B cell (primary cell): ENCODE measurements around the gene CCND2. TPM values are rescaled to one million over a fixed set of nuclear protein-coding genes. Genes with fewer than 3 reads are reported as not detected.

Experiments used
- ATAC-seq: fragments of 200-7000 bp; cut with Tn5 transposase; one replicate; pipeline ENCODE4 v1.10.0; 2021; ENCODE audit warnings: low read depth, mild to moderate bottlenecking, moderate number of reproducible peaks, moderate library complexity
- CTCF ChIA-PET: fragments of 350-600 bp; sonication (Branson Sonifier 250); formaldehyde crosslinking; loops from one replicate; lab custom pipeline; 2021; ENCODE audit warnings: antibody characterized with exemption, inconsistent platforms; lab: Charles Lee
- POLR2A ChIA-PET: fragments of 350-600 bp; sonication (Branson Sonifier 250); formaldehyde crosslinking; loops from one replicate; lab custom pipeline; 2021; ENCODE audit warnings: antibody characterized with exemption; lab: Charles Lee
- DNase-seq: peaks from one replicate; pipeline ENCODE4 v3.0.0; 2013
- H2AFZ ChIP-seq: 2 replicates; pipeline ENCODE4 v1.6.1; 2012; ENCODE audit warnings: mild to moderate bottlenecking, low read depth, low read length; ENCODE audit not compliant: insufficient read depth, poor library complexity, severe bottlenecking
- H3K27ac ChIP-seq, 2 donors: 1 replicate in 1 of 2; 2 replicates in 1 of 2; pipeline ENCODE4 v1.5.1; 2012 to 2013; ENCODE audit warnings: low read length in 2 of 2, mild to moderate bottlenecking in 2 of 2, moderate library complexity in 1 of 2
- H3K27me3 ChIP-seq, 4 experiments: fragments of 200-600 bp in 1 of 4; sonication (generic) in 1 of 4; replicated peaks in 1 of 4; 1 replicate in 2 of 4; 2 replicates in 2 of 4; pipeline versions ENCODE4 v1.6.1 to v1.7.0; 2013 to 2016; ENCODE audit warnings: low read length in 3 of 4, mild to moderate bottlenecking in 2 of 4, mixed read lengths in 1 of 4, moderate library complexity in 1 of 4; ENCODE audit not compliant: insufficient read depth in 4 of 4, control insufficient read depth in 3 of 4; ENCODE audit errors: control extremely low read depth in 1 of 4
- H3K36me3 ChIP-seq, 2 experiments: replicated peaks in 1 of 2; 1 replicate in 1 of 2; 2 replicates in 1 of 2; pipeline versions ENCODE4 v1.6.1 to v1.7.1; 2013; ENCODE audit warnings: low read length in 1 of 2; ENCODE audit not compliant: insufficient read depth in 2 of 2, control insufficient read depth in 1 of 2; ENCODE audit errors: control extremely low read depth in 1 of 2, extremely low read depth in 1 of 2
- H3K4me1 ChIP-seq, 2 donors: fragments of 200-600 bp in 1 of 2; sonication (generic) in 1 of 2; 1 replicate in 1 of 2; 2 replicates in 1 of 2; pipeline versions ENCODE4 v1.5.1 to v1.6.1; 2013 to 2017; ENCODE audit warnings: low read length in 2 of 2; ENCODE audit not compliant: control insufficient read depth in 2 of 2, insufficient read depth in 2 of 2
- H3K4me2 ChIP-seq: replicated peaks from 2 replicates; pipeline ENCODE3; 2012; ENCODE audit warnings: mild to moderate bottlenecking, low read depth, low read length; ENCODE audit not compliant: poor library complexity, severe bottlenecking
- H3K4me3 ChIP-seq, 5 experiments: fragments of 200-600 bp in 1 of 5; sonication (generic) in 1 of 5; 1 replicate in 3 of 5; 2 replicates in 2 of 5; pipeline versions ENCODE4 v1.5.1 to v1.7.0; 2011 to 2016; ENCODE audit warnings: low read length in 4 of 5, mild to moderate bottlenecking in 4 of 5, low read depth in 2 of 5, control low read depth in 1 of 5, moderate library complexity in 1 of 5; ENCODE audit not compliant: insufficient read depth in 1 of 5; ENCODE audit errors: control extremely low read depth in 1 of 5, extremely low read depth in 1 of 5
- H3K79me2 ChIP-seq: fragments of 200-600 bp; sonication (generic); one replicate; pipeline ENCODE4 v1.6.0; 2016; ENCODE audit warnings: low read length; ENCODE audit not compliant: control insufficient read depth, insufficient read depth
- H3K9ac ChIP-seq: fragments of 200-600 bp; sonication (generic); 2 replicates; pipeline ENCODE4 v1.6.1; 2017; ENCODE audit warnings: mild to moderate bottlenecking, low read length, moderate library complexity
- H3K9me3 ChIP-seq, 3 donors: one replicate each; pipeline versions ENCODE4 v1.6.1 to v1.7.1; 2013; ENCODE audit warnings: low read length in 2 of 3; ENCODE audit not compliant: control insufficient read depth in 2 of 3, insufficient read depth in 1 of 3; ENCODE audit errors: control extremely low read depth in 1 of 3
- H4K20me1 ChIP-seq: 2 replicates; pipeline ENCODE4 v1.6.0; 2012; ENCODE audit warnings: mild to moderate bottlenecking, low read length; ENCODE audit not compliant: insufficient read depth, control insufficient read depth, poor library complexity, severe bottlenecking
- H3K27ac Mint-ChIP-seq: one replicate; pipeline ENCODE4 v1.8.0; 2021; ENCODE audit warnings: mixed read lengths
- H3K27me3 Mint-ChIP-seq: one replicate; pipeline ENCODE4 v1.8.0; 2021; ENCODE audit warnings: mixed read lengths
- H3K4me1 Mint-ChIP-seq: one replicate; pipeline ENCODE4 v1.8.0; 2021; ENCODE audit warnings: mixed read lengths
- H3K4me3 Mint-ChIP-seq: one replicate; pipeline ENCODE4 v1.8.0; 2021; ENCODE audit warnings: mixed read lengths
- H3K9me3 Mint-ChIP-seq: one replicate; pipeline ENCODE4 v1.8.0; 2022; ENCODE audit warnings: mixed read lengths; ENCODE audit not compliant: insufficient read depth
- CTCF ChIP-seq: fragments of 200-600 bp; IDR thresholded peaks from one replicate; pipeline ENCODE4 v1.8.0; 2022; ENCODE audit warnings: antibody characterized with exemption, mild to moderate bottlenecking
- EZH2 ChIP-seq: IDR thresholded peaks from 2 replicates; pipeline ENCODE4 v1.6.1; 2012; ENCODE audit warnings: borderline replicate concordance, low read depth, mild to moderate bottlenecking, moderate library complexity, low read length; ENCODE audit not compliant: insufficient read depth, poor library complexity, severe bottlenecking
- WGBS: methylation state at CpG from one replicate; pipeline ENCODE4 v1.1.5; 2013; ENCODE audit warnings: missing lambda C conversion rate; ENCODE audit not compliant: insufficient coverage; 5-methylcytosine and 5-hydroxymethylcytosine counted together
- intact Hi-C: fragments of 100-400 bp; cut with micrococcal nuclease; formaldehyde crosslinking; loops from one replicate; pipeline ENCODE4 v1.10.0; 2022
- polyA plus RNA-seq: library from polyadenylated mRNA; depleted of rRNA; stranded (reverse); fragments of >200 nt; gene quantifications from 2 replicates; pipeline ENCODE4 v1.2.3, GENCODE V29; 2012
- total RNA-seq, 2 donors: library from RNA; stranded (reverse); fragments of 120-200 nt in 1 of 2; gene quantifications; 1 replicate in 1 of 2; 2 replicates in 1 of 2; pipeline versions ENCODE4 v1.2.3 to v1.2.4, GENCODE V29; 2013 to 2022

The CCND2 gene
- total and polyA plus RNA-seq, 2 donors (not counting 1 experiment from before 2014, with no cell fraction given), result 9.2 to 20.6 TPM

GRCh38 chr12:4268329-4269181 is 5.0 kb upstream of the CCND2 start:
- H3K4me3 Mint-ChIP-seq, result peak overlapping the region; percentile 99
- H3K4me2 ChIP-seq, result peak overlapping the region; percentile 79
- peaks cover 6% of the 10 kb centered on the region for H3K79me2 ChIP-seq
- ChIA-PET POLR2A (interaction anchor here (1.0 to 3.9 kb wide), 7 partner anchors 20 to 272 kb away, joined by 3 to 28 read pairs (median 7); no protein-coding TSS in a partner anchor), CTCF (interaction anchor here (0.6 to 10.7 kb wide), 21 partner anchors 9 to 384 kb away, joined by 3 to 116 read pairs (median 5); no protein-coding TSS in a partner anchor)
- H3K4me1 ChIP-seq, result peaks cover 19 to 35% of the 10 kb centered on the region in 2 donors
- TF ChIP-seq CTCF, result no peak
- TF ChIP-seq EZH2, result peak; percentile 14
- no peaks in the 10 kb centered on the region for H3K27me3 Mint-ChIP-seq
- H3K27ac ChIP-seq, result peak overlapping the region; percentile 90 to 99
- intact Hi-C loops, result loop anchor here (1.0 to 5.0 kb wide), 6 partner anchors 54 to 516 kb away; partner anchors contain the start of genes CRACR2A and PARP11
- no peaks in the 10 kb centered on the region for H3K36me3 ChIP-seq
- H3K9me3 Mint-ChIP-seq, result no peaks in the 10 kb centered on the region
- no peaks in the 10 kb centered on the region for H3K9me3 ChIP-seq
- DNase-seq, result peak; percentile 79
- no peaks in the 10 kb centered on the region for H4K20me1 ChIP-seq
- peak overlapping the region; percentile 51 to 90 (median 77) for H3K4me3 ChIP-seq
- H3K27me3 ChIP-seq, result no peaks in the 10 kb centered on the region
- H3K27ac Mint-ChIP-seq, result peak overlapping the region; percentile 99
- no peak for ATAC-seq
- H3K9ac ChIP-seq, result peak overlapping the region; percentile 91
- peak overlapping the region; percentile 83 for H2AFZ ChIP-seq
- under 1% methylated on average over 16 of the region's 26 CpGs for WGBS
- peaks cover 24% of the 10 kb centered on the region for H3K4me1 Mint-ChIP-seq
